ENCODE measurements around the gene CFAP54.
"Not testable (repeated sequence)": the region's sequence is repeated elsewhere in the genome, so short reads cannot be mapped to it uniquely, and the experiment has no call there.

CFAP54 gene

GRCh38 chr12:96473394-96474093 lies 15.8 kb upstream of the CFAP54 start:
- DNase-seq (ENCODE audit: low spot score) = no peak

DNA sequence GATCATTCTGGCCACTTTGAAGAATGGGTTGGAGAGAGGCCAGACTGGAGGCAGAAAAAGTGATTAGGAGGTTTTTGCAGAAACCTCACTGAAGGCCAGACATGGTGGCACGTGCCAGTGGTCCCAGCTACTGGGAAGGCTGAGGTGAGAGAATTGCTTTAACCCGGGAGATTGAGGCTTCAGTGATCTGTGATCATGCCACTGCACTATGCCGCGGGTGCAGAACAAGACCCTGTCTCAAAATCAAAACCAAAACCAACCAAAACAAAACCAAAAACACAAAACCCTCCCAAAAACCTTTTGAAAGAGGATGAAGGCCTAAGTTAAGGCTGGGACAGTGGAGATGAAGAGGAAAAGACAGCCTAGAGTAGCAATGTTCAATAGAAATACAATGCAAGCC lies 15.2 kb upstream of the CFAP54 start:
- no peak for DNase-seq (ENCODE audit: low spot score)

- no peak for DNase-seq (ENCODE audit: low spot score)
Measured at GRCh38 chr12:96478011-96478410, 11.4 kb upstream of the CFAP54 start.

GRCh38 chr12:96482086-96482485 lies 7.3 kb upstream of the CFAP54 start:
- DNase-seq (ENCODE audit: low spot score) = no peak

- DNase-seq (ENCODE audit: low spot score) = no peak
Measured at GRCh38 chr12:96483116-96483515, 6.3 kb upstream of the CFAP54 start.

- DNase-seq (ENCODE audit: low spot score) = no peak
Measured at GRCh38 chr12:96486751-96487613, 2.4 kb upstream of the CFAP54 start.

DNA sequence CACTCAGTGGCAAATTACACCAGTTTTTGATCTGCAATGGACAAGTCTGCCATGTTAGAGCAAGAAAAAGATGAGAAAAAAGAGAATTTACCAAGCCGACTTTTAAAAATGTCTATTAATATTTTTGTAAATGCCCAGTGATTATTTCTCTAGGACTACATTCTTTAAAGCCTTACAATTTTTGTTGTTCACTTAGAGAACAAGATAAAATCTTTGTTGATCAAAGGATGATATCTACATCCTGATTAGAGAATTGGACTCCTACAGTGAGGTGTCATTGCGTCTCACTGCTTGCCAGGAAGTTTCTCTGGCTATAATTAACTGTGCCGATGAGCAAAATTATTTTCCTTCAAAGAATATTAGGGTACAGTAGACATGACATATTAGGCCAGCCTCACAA lies 1.7 kb upstream of the CFAP54 start:
- no peak for DNase-seq (ENCODE audit: low spot score)

- DNase-seq (ENCODE audit: low spot score) = no peak
Measured at GRCh38 chr12:96493106-96493505, 3.7 kb downstream of the CFAP54 start.

- DNase-seq (ENCODE audit: low spot score) = not testable (repeated sequence)
Measured at GRCh38 chr12:96494154-96494553, 4.8 kb downstream of the CFAP54 start.

DNA sequence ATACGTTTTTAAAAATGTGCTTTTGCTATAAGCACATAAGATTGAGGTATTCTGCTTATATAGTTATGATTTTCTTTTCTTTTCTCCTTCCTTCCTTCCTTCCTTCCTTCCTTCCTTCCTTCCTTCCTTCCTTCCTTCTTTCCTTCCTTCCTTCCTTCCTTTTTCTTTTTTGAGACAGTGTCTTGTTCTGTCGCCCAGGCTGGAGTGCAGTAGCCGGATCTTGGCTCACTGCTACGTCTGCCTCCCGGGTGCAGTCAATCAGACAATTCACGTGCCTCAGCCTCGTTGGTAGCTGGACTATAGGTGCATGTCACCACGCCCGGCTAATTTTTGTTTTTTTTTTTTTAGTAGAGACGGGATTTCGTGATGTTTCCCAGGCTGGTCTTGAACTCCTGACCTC lies 5.8 kb downstream of the CFAP54 start:
- no peak for DNase-seq (ENCODE audit: low spot score)

- DNase-seq (ENCODE audit: low spot score) = no peak
Measured at GRCh38 chr12:96495841-96496545, 6.6 kb downstream of the CFAP54 start.

- DNase-seq (ENCODE audit: low spot score) = no peak
Measured at GRCh38 chr12:96496944-96497343, 7.6 kb downstream of the CFAP54 start.

DNA sequence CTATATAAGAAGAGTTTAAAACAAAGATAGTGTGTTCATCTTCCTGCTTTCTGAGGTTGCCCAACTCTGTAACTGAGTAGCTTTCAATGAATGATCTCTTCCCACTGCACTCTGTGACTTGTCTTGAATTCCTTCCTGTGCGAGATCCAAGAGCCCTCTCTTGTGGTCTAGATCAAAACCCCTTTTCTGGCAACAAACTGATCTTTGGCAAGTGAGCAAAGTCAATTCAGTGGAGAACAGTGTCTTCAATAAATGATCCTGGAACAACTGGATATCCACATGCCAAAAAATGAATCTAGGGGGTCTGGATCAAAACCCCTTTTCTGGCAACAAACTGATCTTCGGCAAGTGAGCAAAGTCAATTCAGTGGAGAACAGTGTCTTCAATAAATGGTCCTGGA lies 8.5 kb downstream of the CFAP54 start:
- no peak for DNase-seq (ENCODE audit: low spot score)

GRCh38 chr12:96500693-96501092 lies 11.3 kb downstream of the CFAP54 start:
- no peak for DNase-seq (ENCODE audit: low spot score)

DNA sequence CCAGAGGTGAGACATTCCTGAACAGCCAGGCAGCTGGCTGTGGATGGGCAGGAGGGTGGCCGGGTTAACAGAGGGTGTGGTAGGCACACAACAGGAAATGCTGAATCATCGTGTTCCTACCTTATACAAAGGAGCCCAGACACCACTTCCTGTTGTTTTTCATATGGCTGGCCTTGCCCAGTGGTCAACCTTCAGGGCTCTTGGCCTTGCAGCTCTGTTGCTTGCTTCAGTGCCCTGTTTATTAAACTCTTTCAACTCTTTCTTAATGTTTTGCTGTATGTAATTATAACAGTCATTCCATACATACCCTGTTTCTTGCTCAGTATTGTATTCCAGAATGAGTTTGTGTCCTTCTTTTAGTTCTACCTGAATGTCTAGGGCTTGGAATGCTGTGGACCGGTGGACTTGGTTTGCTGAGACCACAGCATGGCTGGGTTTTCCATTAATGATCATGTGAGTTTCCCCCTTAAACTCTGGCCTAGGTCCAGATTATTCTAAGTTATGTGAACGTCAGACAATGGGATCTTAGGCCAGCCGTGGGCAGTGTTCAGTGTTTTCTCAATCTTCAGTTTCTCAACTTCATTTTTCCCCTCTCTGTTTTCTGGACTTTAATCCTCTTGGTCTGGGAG lies 11.9 kb downstream of the CFAP54 start:
- DNase-seq (ENCODE audit: low spot score) = peak; percentile 64

GRCh38 chr12:96501908-96502307 lies 12.5 kb downstream of the CFAP54 start:
- DNase-seq (ENCODE audit: low spot score) = peak; percentile 60

- DNase-seq (ENCODE audit: low spot score) = no peak
Measured at GRCh38 chr12:96502477-96502876, 13.1 kb downstream of the CFAP54 start.

DNA sequence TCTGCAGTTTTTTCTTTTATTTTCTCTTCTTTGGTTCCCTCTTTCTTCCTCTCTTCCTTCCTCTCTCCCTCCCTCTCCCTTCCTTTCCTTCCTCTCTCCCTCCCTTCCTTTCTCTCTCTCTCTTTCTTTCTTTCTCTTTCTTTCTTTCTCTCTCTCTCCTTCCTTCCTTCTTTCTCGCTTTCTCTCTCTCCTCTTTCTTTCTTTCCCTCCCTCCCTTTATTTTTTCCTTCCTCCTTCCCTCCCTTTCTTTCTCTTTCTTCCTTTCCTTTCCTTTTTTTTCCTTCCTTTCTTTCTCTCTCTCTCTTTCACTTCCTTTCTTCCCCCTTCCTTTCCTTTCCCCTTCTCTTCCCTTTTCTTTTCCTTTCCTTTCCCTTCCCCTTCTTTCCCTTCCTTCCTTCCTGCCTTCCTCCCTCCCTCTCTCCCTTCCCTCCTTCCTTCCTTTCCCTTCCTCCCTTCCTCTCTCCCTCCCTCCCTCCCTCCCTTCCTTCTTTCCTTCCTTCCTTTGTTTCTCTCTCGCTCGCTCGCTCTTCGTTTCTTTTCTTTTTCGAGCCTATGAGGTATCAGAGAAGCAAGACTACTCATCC lies 13.7 kb downstream of the CFAP54 start:
- no peak for DNase-seq (ENCODE audit: low spot score)

DNA sequence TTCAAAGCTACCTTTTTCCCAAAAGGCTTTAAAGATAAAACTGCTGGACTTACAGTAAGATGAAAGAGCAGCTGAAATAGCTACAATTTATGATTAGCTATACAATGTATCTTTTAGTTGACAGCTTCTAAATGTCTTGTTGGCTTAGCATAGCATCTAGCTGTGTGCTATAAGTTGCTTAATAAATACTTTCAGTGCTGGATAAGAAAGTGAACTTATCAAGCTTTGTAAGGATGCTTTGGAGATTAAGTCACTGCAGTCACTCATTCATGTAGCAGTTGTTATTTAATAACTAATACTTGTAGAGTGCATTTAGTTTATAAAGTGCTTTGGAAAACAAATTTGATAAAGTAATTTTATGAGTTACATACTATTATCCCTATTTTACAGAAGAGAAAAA lies 14.6 kb downstream of the CFAP54 start:
- no peak for DNase-seq (ENCODE audit: low spot score)

DNA sequence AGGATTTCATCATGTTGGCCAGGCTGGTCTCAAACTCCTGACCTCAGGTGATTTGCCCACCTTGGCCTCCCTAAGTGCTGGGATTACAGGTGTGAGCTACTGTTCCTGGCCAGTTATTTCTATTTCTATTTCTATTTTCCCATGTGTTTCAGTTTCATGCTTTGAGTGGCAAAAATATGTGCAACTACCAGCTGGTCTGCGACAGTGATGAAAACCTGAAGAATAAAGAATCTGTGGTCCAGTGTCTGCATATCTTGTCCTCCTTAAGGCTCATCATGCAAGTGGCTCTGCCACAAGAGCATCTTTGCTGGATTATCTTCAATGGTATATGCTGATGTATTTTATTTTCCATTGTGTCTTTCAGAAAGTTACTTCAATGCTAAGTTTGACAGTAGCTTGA lies 17.4 kb downstream of the CFAP54 start:
- no peak for DNase-seq (ENCODE audit: low spot score)

GRCh38 chr12:96510306-96510764 lies 21.0 kb downstream of the CFAP54 start:
- DNase-seq (ENCODE audit: low spot score) = no peak

DNA sequence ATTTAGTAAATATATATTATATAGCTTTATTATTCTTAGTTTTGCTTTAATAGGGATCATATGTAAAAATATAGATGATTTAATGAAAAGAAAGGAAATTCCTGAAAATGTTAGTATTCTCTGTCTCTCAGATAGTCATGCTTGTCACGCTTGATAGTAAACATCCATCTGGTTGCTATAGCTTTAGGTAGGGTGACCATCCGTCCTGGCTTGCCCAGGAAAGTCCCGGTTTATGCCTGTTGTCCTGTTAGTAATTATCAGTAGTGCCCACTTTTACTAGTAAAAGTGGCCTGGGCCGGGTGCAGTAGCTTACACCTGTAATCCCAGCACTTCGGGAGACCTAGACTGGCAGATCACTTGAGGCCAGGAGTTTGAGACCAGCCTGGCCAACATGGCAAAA lies 23.8 kb downstream of the CFAP54 start:
- no peak for DNase-seq (ENCODE audit: low spot score)
